HCT116 (cell line): ENCODE data around the gene INPP4A. TPM values are rescaled to one million over a fixed set of nuclear protein-coding genes. Genes with fewer than 3 reads are reported as not detected.

ENCODE experiments used
- ATAC-seq: fragments of 200-7000 bp; cut with Tn5 transposase; 2 replicates; pipeline ENCODE4 v1.9.1; 2020; ENCODE audit warnings: mild to moderate bottlenecking, moderate library complexity
- BruUV-seq: library from RNA; stranded (reverse); fragments of 400-500 nt; replicated peaks from 2 replicates; lab custom pipeline; 2021; lab: Mats Ljungman, UMichigan
- CTCF ChIA-PET: fragments of 300-600 bp; sonication (Branson Sonifier 250); formaldehyde crosslinking; loops from one replicate; lab custom pipeline; 2021; ENCODE audit warnings: antibody characterized with exemption; lab: Charles Lee
- POLR2A ChIA-PET: fragments of 300-600, 350-600 bp; sonication (Branson Sonifier 250); formaldehyde crosslinking; loops from one replicate; lab custom pipeline; 2021; ENCODE audit warnings: antibody characterized with exemption; lab: Charles Lee
- RAD21 ChIA-PET, 2 experiments: fragments of 300-600 bp; sonication (Branson Sonifier 250); formaldehyde crosslinking; loops; one replicate each; lab custom pipeline; 2023; ENCODE audit warnings: low total read pairs in 2 of 2; ENCODE audit not compliant: uncharacterized antibody in 2 of 2, unreplicated experiment in 2 of 2, low non-redundant PET in 1 of 2; lab: Charles Lee
- DNase-seq: peaks from one replicate; pipeline ENCODE4 v3.0.0-alpha.2; 2010; ENCODE audit warnings: low read depth, low spot score
- H2AFZ ChIP-seq: fragments of 200-600 bp; shearing (Covaris generic), sonication (generic); 2 replicates; pipeline ENCODE4 v1.6.1; 2017; ENCODE audit warnings: low read depth, mixed run types, mixed read lengths, antibody characterized with exemption, low read length; ENCODE audit not compliant: poor library complexity, severe bottlenecking
- H3K27ac ChIP-seq: 2 replicates; pipeline ENCODE4 v1.5.1; 2012; ENCODE audit warnings: low read depth, low read length
- H3K27me3 ChIP-seq: fragments of 200-600 bp; sonication (generic); 2 replicates; pipeline ENCODE4 v1.6.1; 2016; ENCODE audit warnings: mixed run types, low read length, mixed read lengths; ENCODE audit not compliant: insufficient read depth
- H3K36me3 ChIP-seq, 2 experiments: fragments of 200-500 bp in 1 of 2; fragments of 200-600 bp in 1 of 2; sonication (Bioruptor generic) in 1 of 2; sonication (generic) in 1 of 2; 2 replicates each; pipeline versions ENCODE4 v1.5.1 to v1.6.1; 2014 to 2016; ENCODE audit warnings: low read length in 2 of 2, inconsistent platforms in 1 of 2, mixed read lengths in 1 of 2, mixed run types in 1 of 2; ENCODE audit not compliant: insufficient read depth in 2 of 2, control insufficient read depth in 1 of 2
- H3K4me1 ChIP-seq, 2 experiments: fragments of 200-600 bp in 1 of 2; sonication (generic) in 1 of 2; 2 replicates each; pipeline versions ENCODE4 v1.5.1 to v1.6.1; 2012 to 2017; ENCODE audit warnings: low read length in 2 of 2, inconsistent platforms in 1 of 2, mild to moderate bottlenecking in 1 of 2, mixed read lengths in 1 of 2, mixed run types in 1 of 2, moderate library complexity in 1 of 2; ENCODE audit not compliant: insufficient read depth in 2 of 2, control insufficient read depth in 1 of 2
- H3K4me2 ChIP-seq: fragments of 200-600 bp; sonication (generic); 2 replicates; pipeline ENCODE4 v1.6.1; 2017; ENCODE audit warnings: mixed run types, low read length, mixed read lengths
- H3K4me3 ChIP-seq, 2 experiments: fragments of 200-600 bp in 1 of 2; sonication (generic) in 1 of 2; replicated peaks in 1 of 2; 2 replicates each; pipeline ENCODE4 v1.5.1; 2011 to 2016; ENCODE audit warnings: low read length in 2 of 2, control low read depth in 1 of 2, low read depth in 1 of 2, mild to moderate bottlenecking in 1 of 2, mixed read lengths in 1 of 2, mixed run types in 1 of 2
- H3K79me2 ChIP-seq: fragments of 200-600 bp; sonication (generic); 2 replicates; pipeline ENCODE4 v1.6.1; 2017; ENCODE audit warnings: mild to moderate bottlenecking, mixed run types, low read length, moderate library complexity, mixed read lengths; ENCODE audit not compliant: insufficient read depth
- H3K9ac ChIP-seq: fragments of 200-600 bp; sonication (generic); 2 replicates; pipeline ENCODE4 v1.6.1; 2016; ENCODE audit warnings: low read length, mixed read lengths
- H3K9me2 ChIP-seq: fragments of 200-600 bp; sonication (generic), shearing (Covaris generic); 2 replicates; pipeline ENCODE4 v1.6.1; 2017; ENCODE audit warnings: mixed run types, mild to moderate bottlenecking, moderate library complexity; ENCODE audit not compliant: insufficient read depth
- H3K9me3 ChIP-seq, 2 experiments: fragments of 200-500 bp in 1 of 2; fragments of 200-600 bp in 1 of 2; sonication (Bioruptor generic) in 1 of 2; sonication (generic) in 1 of 2; 2 replicates each; pipeline ENCODE4 v1.6.1; 2014 to 2017; ENCODE audit warnings: low read length in 2 of 2, mixed read lengths in 2 of 2, inconsistent platforms in 1 of 2, low read depth in 1 of 2, mild to moderate bottlenecking in 1 of 2, mixed run types in 1 of 2, moderate library complexity in 1 of 2; ENCODE audit not compliant: control insufficient read depth in 1 of 2, insufficient read depth in 1 of 2
- H4K20me1 ChIP-seq: fragments of 200-600 bp; sonication (generic), shearing (Covaris generic); 2 replicates; pipeline ENCODE4 v1.6.1; 2017; ENCODE audit warnings: mixed run types, mild to moderate bottlenecking, moderate library complexity; ENCODE audit not compliant: insufficient read depth
- ATF3 ChIP-seq: IDR thresholded peaks from 2 replicates; pipeline ENCODE4 v1.6.1; 2012
- ELF1 ChIP-seq: IDR thresholded peaks from 2 replicates; pipeline ENCODE4 v1.6.1; 2012; ENCODE audit warnings: low read depth, borderline replicate concordance
- RAD21 ChIP-seq: IDR thresholded peaks from 2 replicates; pipeline ENCODE4 v1.6.1; 2012; ENCODE audit warnings: low read depth, mild to moderate bottlenecking
- REST ChIP-seq: IDR thresholded peaks from 2 replicates; pipeline ENCODE4 v1.6.1; 2012; ENCODE audit warnings: low read depth
- intact Hi-C: fragments of 100-400 bp; cut with micrococcal nuclease; formaldehyde crosslinking; loops from 2 replicates; pipeline ENCODE4 v1.10.0; 2022
- total RNA-seq: library from RNA; stranded (reverse); gene quantifications from one replicate; pipeline ENCODE4 v1.2.1, GENCODE V29; 2021; ENCODE audit not compliant: unreplicated experiment

The INPP4A gene
- total RNA-seq, 1 experiment from 2014 or later = 18.5 TPM

- TF ChIP-seq REST = no peak
- no peak for TF ChIP-seq ELF1
These were observed 98.6 kb downstream of the INPP4A start (continued) for GRCh38 chr2:98543214-98543613.

GRCh38 chr2:98543842-98544241 lies 99.2 kb downstream of the INPP4A start:
- Histone ChIP-seq H3K9ac (no peak overlapping the region), H3K4me3 (no peak overlapping the region), H3K27ac (no peak overlapping the region), H3K36me3 (no peaks in the 10 kb centered on the region; a peak in 2 of 4 replicates), H3K79me2 (no peaks in the 10 kb centered on the region), H3K27me3 (no peaks in the 10 kb centered on the region), H3K9me2 (no peaks in the 10 kb centered on the region), H3K4me1 (no peaks in the 10 kb centered on the region), H3K4me2 (no peak overlapping the region), H3K9me3 (no peaks in the 10 kb centered on the region), H4K20me1 (no peaks in the 10 kb centered on the region), H2AFZ (no peak overlapping the region)
- ChIA-PET CTCF (interaction anchor here (1.6 kb wide), 1 partner anchor 56 kb away, joined by 3 read pairs; no protein-coding TSS in a partner anchor), POLR2A (no interaction called here), RAD21 (no interaction called here)
- no TSS peak for BruUV-seq
- no peak for DNase-seq
- TF ChIP-seq ATF3 (no peak), RAD21 (no peak)
- ATAC-seq = no peak
- intact Hi-C loops = no loop called here
